Tibial nerve (tissue), 3 donors: ENCODE results near the gene LGR6.

Source experiments
- POLR2A ChIP-seq, 2 donors: fragments of 450-650 bp; IDR thresholded peaks; one replicate each; pipeline ENCODE4 v1.6.1; 2017; ENCODE audit warnings: antibody characterized with exemption in 2 of 2, mild to moderate bottlenecking in 2 of 2, moderate library complexity in 2 of 2
- TF ChIP-seq, protein P1 (sequence below), 5 experiments: fragments of 200-600 bp in 3 of 5; fragments of 450-650 bp in 2 of 5; sonication (generic) in 3 of 5; IDR thresholded peaks; one replicate each; pipeline ENCODE4 v1.5.1; 2016 to 2019; ENCODE audit warnings: antibody characterized with exemption in 5 of 5, mild to moderate bottlenecking in 3 of 5, moderate library complexity in 2 of 5

DNA sequence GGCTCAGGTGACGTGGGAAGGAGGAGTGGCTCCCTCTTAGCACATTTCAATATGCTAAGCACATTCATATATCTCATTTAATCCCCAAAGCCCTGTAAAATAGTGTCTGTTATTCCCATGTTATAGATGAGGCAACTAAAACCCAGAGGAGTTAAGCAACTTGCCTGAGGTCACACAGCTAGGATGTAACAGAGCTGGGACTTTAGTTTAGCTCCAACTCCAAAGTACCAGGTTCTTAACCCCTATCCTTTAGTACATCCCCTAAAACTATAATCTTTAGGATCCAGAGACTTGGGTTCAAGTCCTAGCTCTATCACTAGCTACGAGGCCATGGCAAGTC, 48.5 kb downstream of the LGR6 start:
- TF ChIP-seq, protein P1, sequence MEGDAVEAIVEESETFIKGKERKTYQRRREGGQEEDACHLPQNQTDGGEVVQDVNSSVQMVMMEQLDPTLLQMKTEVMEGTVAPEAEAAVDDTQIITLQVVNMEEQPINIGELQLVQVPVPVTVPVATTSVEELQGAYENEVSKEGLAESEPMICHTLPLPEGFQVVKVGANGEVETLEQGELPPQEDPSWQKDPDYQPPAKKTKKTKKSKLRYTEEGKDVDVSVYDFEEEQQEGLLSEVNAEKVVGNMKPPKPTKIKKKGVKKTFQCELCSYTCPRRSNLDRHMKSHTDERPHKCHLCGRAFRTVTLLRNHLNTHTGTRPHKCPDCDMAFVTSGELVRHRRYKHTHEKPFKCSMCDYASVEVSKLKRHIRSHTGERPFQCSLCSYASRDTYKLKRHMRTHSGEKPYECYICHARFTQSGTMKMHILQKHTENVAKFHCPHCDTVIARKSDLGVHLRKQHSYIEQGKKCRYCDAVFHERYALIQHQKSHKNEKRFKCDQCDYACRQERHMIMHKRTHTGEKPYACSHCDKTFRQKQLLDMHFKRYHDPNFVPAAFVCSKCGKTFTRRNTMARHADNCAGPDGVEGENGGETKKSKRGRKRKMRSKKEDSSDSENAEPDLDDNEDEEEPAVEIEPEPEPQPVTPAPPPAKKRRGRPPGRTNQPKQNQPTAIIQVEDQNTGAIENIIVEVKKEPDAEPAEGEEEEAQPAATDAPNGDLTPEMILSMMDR (IDR thresholded peaks at IDR 0.05), result no peak
- no peak for TF ChIP-seq POLR2A (IDR thresholded peaks at IDR 0.05)
